ENCODE data around the gene DLG2. TPM values are rescaled to one million over a fixed set of nuclear protein-coding genes. Genes with fewer than 3 reads are reported as not detected.

Gene DLG2
- total RNA-seq, 1 donor from 2014 or later: 6.7 TPM

GRCh38 chr11:84963240-84963639 lies 663.9 kb downstream of the DLG2 start:
- Mint-ChIP-seq H3K27me3 (ENCODE audit: low read depth) (no peaks in the 10 kb centered on the region), H3K9me3 (no peaks in the 10 kb centered on the region), H3K4me1 (peaks cover 7% of the 10 kb centered on the region), H3K4me3 (no peak overlapping the region), H3K27ac (no peak overlapping the region), H3K36me3 (no peaks in the 10 kb centered on the region)
- no peak for TF ChIP-seq CTCF (IDR thresholded peaks at IDR 0.05; ENCODE audit: unreplicated experiment)
- no peak for DNase-seq (ENCODE audit: low spot score in 2 of 2, unreplicated experiment in 2 of 2)

GRCh38 chr11:84962018-84962417 lies 665.1 kb downstream of the DLG2 start:
- H3K27ac Mint-ChIP-seq: no peak overlapping the region
- peaks cover 7% of the 10 kb centered on the region for H3K4me1 Mint-ChIP-seq
- TF ChIP-seq CTCF (IDR thresholded peaks at IDR 0.05; ENCODE audit: unreplicated experiment): no peak
- H3K36me3 Mint-ChIP-seq: no peaks in the 10 kb centered on the region
- no peak for DNase-seq (ENCODE audit: low spot score in 2 of 2, unreplicated experiment in 2 of 2)
- H3K4me3 Mint-ChIP-seq: no peak overlapping the region
- no peaks in the 10 kb centered on the region for H3K27me3 Mint-ChIP-seq (ENCODE audit: low read depth)
- H3K9me3 Mint-ChIP-seq: no peaks in the 10 kb centered on the region

GRCh38 chr11:84958295-84958694 lies 668.8 kb downstream of the DLG2 start:
- no peak for DNase-seq (ENCODE audit: low spot score in 2 of 2, unreplicated experiment in 2 of 2)
- no peak for TF ChIP-seq CTCF (IDR thresholded peaks at IDR 0.05; ENCODE audit: unreplicated experiment)
- Mint-ChIP-seq H3K36me3 (no peaks in the 10 kb centered on the region), H3K27ac (no peak overlapping the region), H3K4me3 (no peak overlapping the region), H3K9me3 (no peaks in the 10 kb centered on the region), H3K27me3 (ENCODE audit: low read depth) (no peaks in the 10 kb centered on the region), H3K4me1 (peaks cover 8% of the 10 kb centered on the region)

DNA sequence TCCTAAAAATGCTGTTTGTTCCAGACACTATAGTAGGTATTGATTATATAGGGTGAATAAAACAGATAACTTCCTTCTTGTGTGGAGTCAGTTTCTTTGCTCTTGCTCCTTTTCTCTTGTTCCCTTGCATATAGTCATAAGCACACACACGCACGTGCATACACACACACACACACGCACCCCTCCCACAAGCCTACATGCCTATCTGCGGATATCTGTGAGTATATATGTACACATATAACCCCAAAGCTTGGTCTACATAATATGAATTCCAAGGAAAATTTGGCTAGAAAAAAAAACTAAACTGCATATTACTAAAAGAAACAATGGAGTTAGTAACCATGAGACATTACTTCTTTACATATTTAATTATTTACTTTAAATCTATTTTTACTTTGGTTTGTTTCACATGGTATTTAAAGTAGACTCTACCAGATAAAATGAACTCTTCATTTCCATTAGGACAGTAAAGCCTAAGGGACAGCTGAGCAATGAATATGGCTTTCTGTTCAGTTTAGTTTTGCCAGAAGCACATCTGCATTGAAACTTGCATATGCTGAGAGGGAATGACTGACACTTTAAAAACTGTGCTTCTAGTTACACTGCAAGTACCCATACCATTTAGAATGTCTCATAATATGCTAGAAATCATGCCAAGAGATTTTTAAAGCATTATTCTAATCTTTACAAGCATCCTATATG lies 676.4 kb downstream of the DLG2 start:
- Mint-ChIP-seq H3K27ac (no peak overlapping the region), H3K36me3 (no peaks in the 10 kb centered on the region), H3K27me3 (ENCODE audit: low read depth) (no peaks in the 10 kb centered on the region), H3K4me3 (no peak overlapping the region), H3K4me1 (peaks cover 7% of the 10 kb centered on the region), H3K9me3 (no peaks in the 10 kb centered on the region)
- DNase-seq (ENCODE audit: low spot score in 2 of 2, unreplicated experiment in 2 of 2): no peak
- TF ChIP-seq CTCF (IDR thresholded peaks at IDR 0.05; ENCODE audit: unreplicated experiment): no peak

DNA sequence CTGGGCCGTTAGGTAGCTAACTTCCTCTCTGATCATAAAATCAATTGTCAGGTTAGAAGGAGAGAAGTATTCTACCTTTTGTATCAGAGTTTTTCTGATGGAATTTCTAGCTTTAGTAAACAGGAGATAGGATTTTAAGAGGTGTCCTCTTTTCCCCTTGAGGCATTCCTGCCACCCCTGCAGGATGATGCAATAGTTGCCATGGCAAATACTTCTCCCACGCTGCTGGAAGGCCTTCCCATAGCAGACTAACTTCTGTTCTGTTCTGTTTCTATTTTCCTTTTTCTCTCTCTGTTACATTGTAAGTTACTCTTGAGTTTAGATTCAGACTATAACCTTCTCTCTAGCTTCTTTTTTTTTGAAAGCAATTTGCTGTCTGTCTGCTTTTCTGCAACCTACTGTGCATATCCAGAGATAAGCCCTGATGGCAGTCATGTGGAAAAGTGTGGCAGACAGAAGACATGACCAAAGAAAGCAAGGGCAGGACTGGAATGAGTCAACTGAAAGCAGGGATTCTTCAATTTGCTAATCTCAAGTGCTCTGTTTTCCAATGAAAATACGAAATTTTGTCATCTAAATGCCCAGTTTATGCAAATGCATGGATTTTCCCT lies 679.1 kb downstream of the DLG2 start:
- no peak overlapping the region for H3K4me3 Mint-ChIP-seq
- no peak overlapping the region for H3K27ac Mint-ChIP-seq
- no peaks in the 10 kb centered on the region for H3K27me3 Mint-ChIP-seq (ENCODE audit: low read depth)
- DNase-seq (ENCODE audit: low spot score in 2 of 2, unreplicated experiment in 2 of 2): no peak
- peaks cover 7% of the 10 kb centered on the region for H3K4me1 Mint-ChIP-seq
- peaks cover 3% of the 10 kb centered on the region for H3K36me3 Mint-ChIP-seq
- TF ChIP-seq CTCF (IDR thresholded peaks at IDR 0.05; ENCODE audit: unreplicated experiment): no peak
- peaks cover 15% of the 10 kb centered on the region for H3K9me3 Mint-ChIP-seq

All from mesothelial cell of epicardium (in vitro differentiated cells).